ENCODE measurements around the gene KCNC4. TPM values are rescaled to one million over a fixed set of nuclear protein-coding genes. Genes with fewer than 3 reads are reported as not detected.

KCNC4 gene
- polyA plus RNA-seq, 2 of the 4 experiments (the other 2 are of a cell fraction): 1.1 to 2.4 TPM

DNA sequence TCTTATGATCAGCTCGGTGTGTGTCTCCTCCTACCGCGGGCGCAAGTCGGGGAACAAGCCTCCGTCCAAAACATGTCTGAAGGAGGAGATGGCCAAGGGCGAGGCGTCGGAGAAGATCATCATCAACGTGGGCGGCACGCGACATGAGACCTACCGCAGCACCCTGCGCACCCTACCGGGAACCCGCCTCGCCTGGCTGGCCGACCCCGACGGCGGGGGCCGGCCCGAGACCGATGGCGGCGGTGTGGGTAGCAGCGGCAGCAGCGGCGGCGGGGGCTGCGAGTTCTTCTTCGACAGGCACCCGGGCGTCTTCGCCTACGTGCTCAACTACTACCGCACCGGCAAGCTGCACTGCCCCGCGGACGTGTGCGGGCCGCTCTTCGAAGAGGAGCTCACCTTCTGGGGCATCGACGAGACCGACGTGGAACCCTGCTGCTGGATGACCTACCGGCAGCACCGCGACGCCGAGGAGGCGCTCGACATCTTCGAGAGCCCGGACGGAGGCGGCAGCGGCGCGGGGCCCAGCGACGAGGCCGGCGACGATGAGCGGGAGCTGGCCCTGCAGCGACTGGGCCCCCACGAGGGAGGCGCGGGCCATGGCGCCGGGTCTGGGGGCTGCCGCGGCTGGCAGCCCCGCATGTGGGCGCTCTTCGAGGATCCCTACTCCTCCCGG is 1.5 kb downstream of the KCNC4 start:
- WGBS (ENCODE audit: missing lambda C conversion rate): 92% methylated on average over 51 of the region's 81 CpGs
- Histone ChIP-seq H3K4me3 (peak overlapping the region; percentile 77), H3K4me2 (peak overlapping the region; percentile 97), H3K27ac (peak overlapping the region; percentile 83 to 94; a peak in 5 of 6 replicates), H3K9me3 (no peaks in the 10 kb centered on the region), H3K4me1 (peaks cover 4% of the 10 kb centered on the region; the same call in 2 of the 3 replicates)
- TF ChIP-seq HOXB5 (CRISPR knock-in tag; IDR thresholded peaks at IDR 0.05) (no peak), MAX (IDR thresholded peaks at IDR 0.05) (no peak), MAZ (IDR thresholded peaks at IDR 0.05; ENCODE audit: borderline replicate concordance, low read depth, low read length) (no peak), ZNF302 (CRISPR knock-in tag; IDR thresholded peaks at IDR 0.05) (no peak), KDM1A (IDR thresholded peaks at IDR 0.05; ENCODE audit: low read depth) (no peak), PHF8 (IDR thresholded peaks at IDR 0.05; ENCODE audit: borderline replicate concordance, low read depth) (no peak), TP53 (CRISPR knock-in tag; IDR thresholded peaks at IDR 0.05) (no peak)
- FAIRE-seq: no peak
- DNase-seq (ENCODE audit: low read depth in 1 of 2, low spot score in 1 of 2): no peak
- ATAC-seq: no peak
- ChIA-PET POLR2A (no interaction called here), CTCF (interaction anchor here (1.0 to 16.7 kb wide), 8 partner anchors 9 to 283 kb away, joined by 3 to 338 read pairs (median 7); partner anchors contain the start of gene PROK1)

GRCh38 chr1:110212169-110213142 is 2.3 kb downstream of the KCNC4 start:
- H3K4me3 ChIP-seq: no peak overlapping the region
- H3K4me2 ChIP-seq: no peak overlapping the region; the same call in 2 of the 3 replicates
- 90% methylated on average over 16 of the region's 20 CpGs for WGBS (ENCODE audit: missing lambda C conversion rate)
- no peak for DNase-seq (ENCODE audit: low read depth in 1 of 2, low spot score in 1 of 2)
- no peaks in the 10 kb centered on the region for H3K9me3 ChIP-seq
- H3K27ac ChIP-seq: no peak overlapping the region
- H3K4me1 ChIP-seq: peaks cover 4% of the 10 kb centered on the region; the same call in 2 of the 3 replicates
- POLR2A ChIA-PET: no interaction called here
- no peak for FAIRE-seq
- TF ChIP-seq SMC3 (IDR thresholded peaks at IDR 0.05) (no peak), FOSL2 (IDR thresholded peaks at IDR 0.05) (no peak), FOSL2 (CRISPR knock-in tag; IDR thresholded peaks at IDR 0.05) (no peak), KDM1A (IDR thresholded peaks at IDR 0.05; ENCODE audit: low read depth) (no peak), HOXB5 (CRISPR knock-in tag; IDR thresholded peaks at IDR 0.05) (no peak), ZSCAN20 (CRISPR knock-in tag; IDR thresholded peaks at IDR 0.05) (no peak), RCOR1 (IDR thresholded peaks at IDR 0.05; ENCODE audit: low read depth, low read length) (no peak)
- TF ChIP-seq, protein P1, sequence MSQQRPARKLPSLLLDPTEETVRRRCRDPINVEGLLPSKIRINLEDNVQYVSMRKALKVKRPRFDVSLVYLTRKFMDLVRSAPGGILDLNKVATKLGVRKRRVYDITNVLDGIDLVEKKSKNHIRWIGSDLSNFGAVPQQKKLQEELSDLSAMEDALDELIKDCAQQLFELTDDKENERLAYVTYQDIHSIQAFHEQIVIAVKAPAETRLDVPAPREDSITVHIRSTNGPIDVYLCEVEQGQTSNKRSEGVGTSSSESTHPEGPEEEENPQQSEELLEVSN (IDR thresholded peaks at IDR 0.05; ENCODE audit: borderline replicate concordance, low read depth): no peak
- CTCF ChIA-PET: interaction anchor here (1.2 to 16.7 kb wide), 6 partner anchors 9 to 246 kb away, joined by 3 to 338 read pairs (median 7); partner anchors contain the start of gene PROK1
- ATAC-seq: no peak

GRCh38 chr1:110213143-110213540 is 3.0 kb downstream of the KCNC4 start:
- no peak overlapping the region for H3K4me3 ChIP-seq
- WGBS (ENCODE audit: missing lambda C conversion rate): 82% methylated on average over 2 of the region's 2 CpGs
- FAIRE-seq: no peak

More at GRCh38 chr1:110213143-110213540, 3.0 kb downstream of the KCNC4 start:
- H3K27ac ChIP-seq: no peak overlapping the region
- no peak for DNase-seq (ENCODE audit: low read depth in 1 of 2, low spot score in 1 of 2)
- H3K9me3 ChIP-seq: no peaks in the 10 kb centered on the region
- no peak for ATAC-seq
- peaks cover 4% of the 10 kb centered on the region; the same call in 2 of the 3 replicates for H3K4me1 ChIP-seq
- TF ChIP-seq, protein P2, sequence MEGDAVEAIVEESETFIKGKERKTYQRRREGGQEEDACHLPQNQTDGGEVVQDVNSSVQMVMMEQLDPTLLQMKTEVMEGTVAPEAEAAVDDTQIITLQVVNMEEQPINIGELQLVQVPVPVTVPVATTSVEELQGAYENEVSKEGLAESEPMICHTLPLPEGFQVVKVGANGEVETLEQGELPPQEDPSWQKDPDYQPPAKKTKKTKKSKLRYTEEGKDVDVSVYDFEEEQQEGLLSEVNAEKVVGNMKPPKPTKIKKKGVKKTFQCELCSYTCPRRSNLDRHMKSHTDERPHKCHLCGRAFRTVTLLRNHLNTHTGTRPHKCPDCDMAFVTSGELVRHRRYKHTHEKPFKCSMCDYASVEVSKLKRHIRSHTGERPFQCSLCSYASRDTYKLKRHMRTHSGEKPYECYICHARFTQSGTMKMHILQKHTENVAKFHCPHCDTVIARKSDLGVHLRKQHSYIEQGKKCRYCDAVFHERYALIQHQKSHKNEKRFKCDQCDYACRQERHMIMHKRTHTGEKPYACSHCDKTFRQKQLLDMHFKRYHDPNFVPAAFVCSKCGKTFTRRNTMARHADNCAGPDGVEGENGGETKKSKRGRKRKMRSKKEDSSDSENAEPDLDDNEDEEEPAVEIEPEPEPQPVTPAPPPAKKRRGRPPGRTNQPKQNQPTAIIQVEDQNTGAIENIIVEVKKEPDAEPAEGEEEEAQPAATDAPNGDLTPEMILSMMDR (IDR thresholded peaks at IDR 0.05): no peak
- no peak overlapping the region for H3K4me2 ChIP-seq
- CTCF ChIA-PET: interaction anchor here (1.2 to 16.7 kb wide), 3 partner anchors 99 to 245 kb away, joined by 3 to 338 read pairs (median 22); partner anchors contain the start of gene PROK1
- POLR2A ChIA-PET: no interaction called here

Measured in A549 (cell line).